ENCODE results near the gene FCAMR.
"Not testable (repeated sequence)": the region's sequence is repeated elsewhere in the genome, so short reads cannot be mapped to it uniquely, and the experiment has no call there.

FCAMR gene

GRCh38 chr1:206939841-206940587 lies 30.2 kb downstream of the FCAMR start:
- H3K4me3 Mint-ChIP-seq = no peak overlapping the region
- DNase-seq = no peak
- no peak overlapping the region for H3K27ac Mint-ChIP-seq
- H3K9me3 Mint-ChIP-seq = no peaks in the 10 kb centered on the region
- H3K27me3 Mint-ChIP-seq = peaks cover 2% of the 10 kb centered on the region
- ATAC-seq = no peak
- no peaks in the 10 kb centered on the region for H3K4me1 Mint-ChIP-seq
- no peaks in the 10 kb centered on the region for H3K36me3 Mint-ChIP-seq (ENCODE audit: low read depth)

DNA sequence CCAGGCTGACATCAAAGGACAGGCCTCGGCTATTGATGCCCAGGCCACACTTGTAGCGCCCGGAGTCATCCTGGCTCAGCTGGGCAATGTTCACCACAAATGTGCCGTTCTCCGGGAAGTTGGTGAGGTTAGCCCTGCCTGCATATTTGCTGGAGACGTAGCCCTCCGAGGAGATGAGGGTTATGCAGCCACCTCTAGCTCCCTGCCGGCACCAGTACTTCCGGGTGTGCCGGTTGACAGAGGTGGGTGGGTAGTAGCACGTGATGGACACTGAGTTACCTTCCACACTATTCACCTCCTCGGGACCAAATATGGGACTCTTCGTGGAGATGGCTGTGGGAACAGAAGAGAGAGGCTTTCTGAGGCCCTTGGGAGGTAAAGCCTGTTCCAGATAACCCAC lies 31.1 kb downstream of the FCAMR start:
- Mint-ChIP-seq H3K27ac (no peak overlapping the region), H3K27me3 (peaks cover 2% of the 10 kb centered on the region), H3K9me3 (no peaks in the 10 kb centered on the region), H3K36me3 (ENCODE audit: low read depth) (no peaks in the 10 kb centered on the region), H3K4me1 (no peaks in the 10 kb centered on the region), H3K4me3 (no peak overlapping the region)
- ATAC-seq (no peak), DNase-seq (no peak)

GRCh38 chr1:206937425-206937824 lies 32.8 kb downstream of the FCAMR start:
- peaks cover 12% of the 10 kb centered on the region for H3K4me1 Mint-ChIP-seq
- ATAC-seq = no peak
- no peak for DNase-seq
- H3K36me3 Mint-ChIP-seq (ENCODE audit: low read depth) = no peaks in the 10 kb centered on the region
- no peak overlapping the region for H3K4me3 Mint-ChIP-seq
- H3K27me3 Mint-ChIP-seq = no peaks in the 10 kb centered on the region
- H3K9me3 Mint-ChIP-seq = no peaks in the 10 kb centered on the region
- no peak overlapping the region for H3K27ac Mint-ChIP-seq

DNA sequence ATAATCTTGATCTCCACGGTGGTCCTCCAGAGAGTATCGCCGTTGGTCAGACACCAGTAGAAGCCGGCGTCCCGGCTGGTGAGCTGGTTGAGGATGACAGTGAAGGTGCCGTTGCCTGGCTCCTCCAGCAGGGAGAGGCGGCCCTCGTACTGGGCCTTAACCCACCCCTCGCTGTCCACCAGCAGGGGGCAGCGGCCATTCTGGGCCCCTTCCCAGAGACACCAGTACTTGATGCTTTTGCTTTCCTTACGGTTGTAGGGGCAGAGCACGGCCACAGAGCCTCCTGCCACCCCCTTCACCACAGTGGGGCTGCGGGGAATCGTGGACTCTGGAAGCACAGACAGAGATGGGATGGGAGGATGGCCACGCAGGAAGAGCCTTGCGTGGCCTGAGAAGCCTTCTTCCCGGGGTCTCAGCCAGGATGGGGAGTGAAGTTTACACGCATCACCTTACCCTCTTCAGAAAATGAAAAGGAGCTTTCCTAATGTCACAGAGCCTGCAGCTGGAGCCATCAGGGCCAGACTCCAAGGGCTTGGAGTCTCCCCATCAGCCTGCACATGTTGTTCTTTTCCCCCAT lies 34.7 kb downstream of the FCAMR start:
- ATAC-seq = peak; percentile 60
- Mint-ChIP-seq H3K36me3 (ENCODE audit: low read depth) (no peaks in the 10 kb centered on the region), H3K27me3 (no peaks in the 10 kb centered on the region), H3K27ac (no peak overlapping the region), H3K4me3 (no peak overlapping the region), H3K9me3 (no peaks in the 10 kb centered on the region), H3K4me1 (peaks cover 31% of the 10 kb centered on the region)
- DNase-seq = peak; percentile 63

DNA sequence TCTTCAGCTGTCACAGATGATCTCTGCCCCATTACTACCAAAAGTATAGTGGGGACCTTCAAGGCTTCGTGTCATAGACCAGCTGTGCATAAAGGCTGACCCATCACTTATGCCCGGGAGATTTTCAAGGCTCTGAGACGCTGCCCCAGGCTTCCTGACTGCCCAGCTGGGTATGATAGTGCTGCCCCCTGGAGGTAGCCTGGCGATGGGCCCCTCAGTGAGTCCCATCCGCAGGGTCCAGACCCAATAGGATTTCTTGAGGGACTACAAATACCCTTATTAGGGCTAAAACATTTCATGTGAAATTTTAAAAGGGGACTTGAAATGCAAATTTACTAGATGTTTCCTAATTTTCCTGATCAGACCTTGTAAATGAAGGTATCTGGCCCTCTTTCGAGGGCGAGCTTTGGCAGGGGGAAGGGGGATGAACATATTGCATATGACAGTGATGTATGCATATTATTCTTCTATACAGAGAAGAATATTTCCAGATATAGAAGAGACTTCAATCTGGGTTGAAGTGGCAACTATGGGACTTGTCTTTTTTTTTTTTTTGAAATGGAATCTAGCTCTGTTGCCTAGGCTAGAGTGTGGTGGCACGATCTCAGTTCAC lies 36.8 kb downstream of the FCAMR start:
- H3K36me3 Mint-ChIP-seq (ENCODE audit: low read depth) = no peaks in the 10 kb centered on the region
- ATAC-seq = peak; percentile 54
- H3K27me3 Mint-ChIP-seq = no peaks in the 10 kb centered on the region
- no peak overlapping the region for H3K27ac Mint-ChIP-seq
- DNase-seq = peak; percentile 84
- no peaks in the 10 kb centered on the region for H3K9me3 Mint-ChIP-seq
- peaks cover 47% of the 10 kb centered on the region for H3K4me1 Mint-ChIP-seq
- H3K4me3 Mint-ChIP-seq = no peak overlapping the region

GRCh38 chr1:206932177-206932576 lies 38.1 kb downstream of the FCAMR start:
- peak overlapping the region; percentile 95 for H3K27ac Mint-ChIP-seq
- no peak for DNase-seq
- no peaks in the 10 kb centered on the region for H3K9me3 Mint-ChIP-seq
- H3K36me3 Mint-ChIP-seq (ENCODE audit: low read depth) = no peaks in the 10 kb centered on the region
- H3K4me1 Mint-ChIP-seq = peaks cover 60% of the 10 kb centered on the region
- ATAC-seq = no peak
- H3K4me3 Mint-ChIP-seq = no peak overlapping the region
- H3K27me3 Mint-ChIP-seq = no peaks in the 10 kb centered on the region

DNA sequence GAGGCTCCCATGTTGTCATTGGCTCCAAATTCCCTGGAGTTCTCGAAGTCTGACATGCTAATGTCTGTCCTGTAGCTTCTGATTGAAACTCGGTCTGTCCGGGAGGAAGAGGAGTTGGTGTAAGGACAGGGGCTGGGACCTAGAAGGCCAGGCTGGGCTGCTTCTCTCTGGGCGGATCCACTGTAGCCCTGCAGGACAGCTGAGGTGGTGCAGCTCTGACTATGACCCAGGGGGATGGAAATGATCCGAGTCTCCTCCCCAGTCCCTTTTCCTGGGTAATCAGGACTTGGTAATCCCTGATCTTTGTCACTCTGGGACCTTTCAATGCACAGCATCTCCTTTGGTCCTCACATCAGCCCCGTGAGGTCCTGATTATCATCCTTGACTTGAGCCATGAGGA lies 38.6 kb downstream of the FCAMR start:
- Mint-ChIP-seq H3K4me3 (no peak overlapping the region), H3K4me1 (peaks cover 63% of the 10 kb centered on the region), H3K27ac (peak overlapping the region; percentile 95), H3K27me3 (no peaks in the 10 kb centered on the region), H3K9me3 (no peaks in the 10 kb centered on the region), H3K36me3 (ENCODE audit: low read depth) (no peaks in the 10 kb centered on the region)
- no peak for DNase-seq
- ATAC-seq = no peak

- Mint-ChIP-seq H3K27me3 (no peaks in the 10 kb centered on the region), H3K36me3 (ENCODE audit: low read depth) (no peaks in the 10 kb centered on the region), H3K27ac (peak overlapping the region; percentile 95), H3K9me3 (no peaks in the 10 kb centered on the region), H3K4me1 (peaks cover 70% of the 10 kb centered on the region), H3K4me3 (peak overlapping the region; percentile 70)
- ATAC-seq = peak; percentile 78
- DNase-seq = peak; percentile 78
These were observed 40.0 kb downstream of the FCAMR start for GRCh38 chr1:206930210-206930798.

GRCh38 chr1:206929524-206929923 lies 40.7 kb downstream of the FCAMR start:
- peak overlapping the region; percentile 70 for H3K4me3 Mint-ChIP-seq
- peaks cover 70% of the 10 kb centered on the region for H3K4me1 Mint-ChIP-seq
- peak overlapping the region; percentile 95 for H3K27ac Mint-ChIP-seq
- no peaks in the 10 kb centered on the region for H3K36me3 Mint-ChIP-seq (ENCODE audit: low read depth)
- no peaks in the 10 kb centered on the region for H3K9me3 Mint-ChIP-seq
- no peaks in the 10 kb centered on the region for H3K27me3 Mint-ChIP-seq
- ATAC-seq (no peak), DNase-seq (no peak)

DNA sequence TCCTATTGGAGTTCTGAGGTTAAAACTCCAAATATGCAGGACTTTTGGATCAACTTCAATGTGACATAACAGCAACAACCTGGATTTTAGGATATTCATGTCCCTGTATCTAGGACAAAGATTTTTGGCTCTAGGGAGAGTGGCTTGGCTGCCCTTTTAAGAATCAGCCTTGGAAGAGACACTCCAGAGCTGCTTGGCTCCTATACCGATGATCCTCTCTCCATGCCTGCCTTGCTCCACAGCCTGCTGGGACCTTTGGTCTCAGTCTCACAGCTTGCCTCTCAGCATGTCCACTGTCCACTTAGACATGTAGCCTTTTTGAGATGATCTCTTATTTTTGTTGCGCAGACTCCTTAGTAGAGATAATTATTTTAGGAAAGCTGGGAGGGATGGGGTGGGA lies 44.0 kb downstream of the FCAMR start:
- peak overlapping the region; percentile 34 for H3K27ac Mint-ChIP-seq
- H3K9me3 Mint-ChIP-seq = no peaks in the 10 kb centered on the region
- H3K4me1 Mint-ChIP-seq = peaks cover 47% of the 10 kb centered on the region
- H3K27me3 Mint-ChIP-seq = no peaks in the 10 kb centered on the region
- DNase-seq = no peak
- H3K4me3 Mint-ChIP-seq = no peak overlapping the region
- no peaks in the 10 kb centered on the region for H3K36me3 Mint-ChIP-seq (ENCODE audit: low read depth)
- ATAC-seq = no peak

- Mint-ChIP-seq H3K4me1 (peaks cover 36% of the 10 kb centered on the region), H3K27ac (no peak overlapping the region), H3K36me3 (ENCODE audit: low read depth) (peaks cover 7% of the 10 kb centered on the region), H3K4me3 (no peak overlapping the region), H3K9me3 (no peaks in the 10 kb centered on the region), H3K27me3 (no peaks in the 10 kb centered on the region)
- DNase-seq (peak; percentile 73), ATAC-seq (peak; percentile 79)
These were observed 45.0 kb downstream of the FCAMR start for GRCh38 chr1:206925106-206925736.

GRCh38 chr1:206924592-206925105 lies 45.6 kb downstream of the FCAMR start:
- no peak overlapping the region for H3K27ac Mint-ChIP-seq
- ATAC-seq = peak; percentile 7
- no peak overlapping the region for H3K4me3 Mint-ChIP-seq
- H3K36me3 Mint-ChIP-seq (ENCODE audit: low read depth) = peaks cover 9% of the 10 kb centered on the region
- no peaks in the 10 kb centered on the region for H3K9me3 Mint-ChIP-seq
- H3K4me1 Mint-ChIP-seq = peaks cover 34% of the 10 kb centered on the region
- DNase-seq = peak; percentile 55
- no peaks in the 10 kb centered on the region for H3K27me3 Mint-ChIP-seq

DNA sequence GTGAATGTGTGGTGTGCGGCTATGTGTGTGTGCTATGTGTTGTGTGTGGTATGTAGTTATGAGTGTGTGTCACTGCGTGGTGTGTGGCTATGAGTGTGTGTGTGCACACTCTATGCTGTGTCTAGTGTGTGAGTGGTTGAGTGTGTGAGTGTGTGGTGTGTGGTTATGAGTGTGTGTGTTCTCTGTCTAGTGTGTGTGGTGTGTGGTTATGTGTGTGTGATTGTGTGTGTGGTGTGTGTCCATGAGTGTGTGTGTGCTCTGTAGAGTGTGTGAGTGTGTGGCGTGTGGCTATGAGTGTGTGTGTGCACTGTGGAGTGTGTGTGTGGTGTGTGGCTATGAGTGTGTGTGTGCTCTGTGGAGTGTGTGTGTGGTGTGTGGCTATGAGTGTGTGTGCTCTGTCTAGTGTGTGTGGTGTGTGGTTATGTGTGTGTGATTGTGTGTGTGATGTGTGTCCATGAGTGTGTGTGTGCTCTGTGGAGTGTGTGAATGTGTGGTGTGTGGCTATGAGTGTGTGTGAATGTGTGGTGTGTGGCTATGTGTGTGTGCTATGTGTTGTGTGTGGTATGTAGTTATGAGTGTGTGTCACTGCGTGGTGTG lies 46.2 kb downstream of the FCAMR start:
- H3K27me3 Mint-ChIP-seq = not testable (repeated sequence)

More for the DNA sequence above, 46.2 kb downstream of the FCAMR start:
- not testable (repeated sequence) for H3K27ac Mint-ChIP-seq; H3K36me3 Mint-ChIP-seq (ENCODE audit: low read depth); H3K9me3 Mint-ChIP-seq; ATAC-seq; H3K4me3 Mint-ChIP-seq; DNase-seq
- H3K4me1 Mint-ChIP-seq = peaks cover 33% of the 10 kb centered on the region
